BJ (cell line): ENCODE data around the gene BTBD6. TPM values are rescaled to one million over a fixed set of nuclear protein-coding genes. Genes with fewer than 3 reads are reported as not detected.

Experiments
- CTCF ChIA-PET: fragments of 350-600 bp; formaldehyde crosslinking; extraction: SDS; loops from one replicate; lab custom pipeline; 2021; ENCODE audit warnings: antibody characterized with exemption, inconsistent platforms; lab: Yijun Ruan, JAX
- POLR2A ChIA-PET: fragments of 300-600 bp; sonication (Branson Sonifier 250); formaldehyde crosslinking; extraction: SDS; loops from one replicate; lab custom pipeline; 2021; ENCODE audit warnings: antibody characterized with exemption; lab: Charles Lee
- DNase-seq: peaks from one replicate; pipeline ENCODE4 v3.0.0-alpha.2; 2011; ENCODE audit warnings: low read depth
- H3K27me3 ChIP-seq: 2 replicates; pipeline ENCODE4 v1.6.0; 2011; ENCODE audit warnings: low read length; ENCODE audit not compliant: control insufficient read depth, insufficient read depth
- H3K36me3 ChIP-seq: 2 replicates; pipeline ENCODE4 v1.5.1; 2011; ENCODE audit warnings: low read length; ENCODE audit not compliant: control insufficient read depth, insufficient read depth
- H3K4me3 ChIP-seq: 2 replicates; pipeline ENCODE4 v1.5.1; 2011; ENCODE audit warnings: low read depth, mild to moderate bottlenecking, control low read depth, low read length
- polyA plus RNA-seq: library from polyadenylated mRNA; depleted of rRNA; stranded (reverse); fragments of >200 nt; gene quantifications from 2 replicates; pipeline ENCODE4 v1.2.3, GENCODE V29; 2011
- TF ChIP-seq, protein P1 (sequence below): IDR thresholded peaks from 2 replicates; pipeline ENCODE4 v1.5.1; 2011; ENCODE audit warnings: low read depth, mild to moderate bottlenecking, control low read depth, inconsistent platforms, low read length, moderate library complexity; ENCODE audit not compliant: insufficient read depth

Gene BTBD6
- polyA plus RNA-seq, 1 experiment = 41.9 TPM

DNA sequence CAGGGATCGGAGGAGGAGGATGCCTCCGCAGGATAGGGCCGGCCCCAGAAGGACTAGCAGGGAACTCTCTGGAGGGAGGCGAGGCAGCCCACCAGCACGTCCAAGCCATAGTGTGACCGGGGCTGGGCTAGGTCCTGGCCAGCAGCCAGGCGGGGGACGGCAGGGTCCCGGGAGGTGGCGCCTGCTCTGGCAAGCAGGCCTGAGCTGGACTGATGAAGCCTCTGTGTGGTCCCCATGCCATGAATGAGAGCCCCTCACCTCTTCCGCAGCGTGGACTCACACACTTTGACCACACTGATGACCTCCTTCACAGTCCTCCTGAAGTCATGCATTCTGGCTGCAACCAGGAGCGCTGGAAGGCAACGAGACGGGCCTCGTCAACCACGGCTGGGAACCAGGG is 19.8 kb upstream of the BTBD6 start:
- Histone ChIP-seq H3K27me3 (no peaks in the 10 kb centered on the region), H3K36me3 (peaks cover 3% of the 10 kb centered on the region; the same call in 1 of the 2 replicates), H3K4me3 (no peak overlapping the region)
- TF ChIP-seq, protein P1, sequence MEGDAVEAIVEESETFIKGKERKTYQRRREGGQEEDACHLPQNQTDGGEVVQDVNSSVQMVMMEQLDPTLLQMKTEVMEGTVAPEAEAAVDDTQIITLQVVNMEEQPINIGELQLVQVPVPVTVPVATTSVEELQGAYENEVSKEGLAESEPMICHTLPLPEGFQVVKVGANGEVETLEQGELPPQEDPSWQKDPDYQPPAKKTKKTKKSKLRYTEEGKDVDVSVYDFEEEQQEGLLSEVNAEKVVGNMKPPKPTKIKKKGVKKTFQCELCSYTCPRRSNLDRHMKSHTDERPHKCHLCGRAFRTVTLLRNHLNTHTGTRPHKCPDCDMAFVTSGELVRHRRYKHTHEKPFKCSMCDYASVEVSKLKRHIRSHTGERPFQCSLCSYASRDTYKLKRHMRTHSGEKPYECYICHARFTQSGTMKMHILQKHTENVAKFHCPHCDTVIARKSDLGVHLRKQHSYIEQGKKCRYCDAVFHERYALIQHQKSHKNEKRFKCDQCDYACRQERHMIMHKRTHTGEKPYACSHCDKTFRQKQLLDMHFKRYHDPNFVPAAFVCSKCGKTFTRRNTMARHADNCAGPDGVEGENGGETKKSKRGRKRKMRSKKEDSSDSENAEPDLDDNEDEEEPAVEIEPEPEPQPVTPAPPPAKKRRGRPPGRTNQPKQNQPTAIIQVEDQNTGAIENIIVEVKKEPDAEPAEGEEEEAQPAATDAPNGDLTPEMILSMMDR = no peak
- CTCF ChIA-PET = no interaction called here
- POLR2A ChIA-PET = no interaction called here
- no peak for DNase-seq

DNA sequence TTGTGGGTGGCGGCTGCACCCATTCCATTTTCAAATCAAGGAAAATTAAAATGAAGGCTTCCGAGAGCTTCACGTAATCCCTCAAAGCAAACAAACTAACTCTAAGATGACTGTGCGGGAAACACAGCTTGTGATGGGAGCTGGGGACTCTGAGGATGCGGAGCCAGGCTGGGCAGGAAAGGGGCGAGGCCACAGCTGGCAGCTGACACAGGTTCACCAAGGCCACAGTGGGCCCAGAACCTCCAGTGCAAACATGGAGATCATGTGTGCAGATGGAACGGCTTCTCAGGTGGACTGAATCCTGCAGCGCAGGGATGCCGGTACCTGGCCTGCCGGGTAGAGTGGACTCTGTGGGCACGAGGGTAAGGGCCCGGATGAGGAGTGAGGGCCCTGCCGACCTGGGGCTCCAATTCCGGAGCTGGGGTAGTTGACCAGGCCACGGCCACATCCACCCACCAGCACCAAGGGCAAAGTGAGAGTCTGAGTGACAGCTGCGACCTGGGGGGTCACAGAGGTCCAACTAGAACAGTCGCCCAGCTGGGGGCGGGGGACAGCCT is 19.2 kb upstream of the BTBD6 start:
- ChIA-PET CTCF (no interaction called here), POLR2A (no interaction called here)
- H3K27me3 ChIP-seq = no peaks in the 10 kb centered on the region
- H3K36me3 ChIP-seq = peaks cover 2% of the 10 kb centered on the region; the same call in 1 of the 2 replicates
- no peak overlapping the region for H3K4me3 ChIP-seq
- DNase-seq = no peak
- TF ChIP-seq, protein P1 = no peak

GRCh38 chr14:105240811-105241576 is 7.3 kb upstream of the BTBD6 start:
- Histone ChIP-seq H3K36me3 (peaks cover 9% of the 10 kb centered on the region), H3K27me3 (no peaks in the 10 kb centered on the region), H3K4me3 (no peak overlapping the region)
- ChIA-PET POLR2A (no interaction called here), CTCF (no interaction called here)
- TF ChIP-seq, protein P1 = no peak
- DNase-seq = no peak

- TF ChIP-seq, protein P1 = no peak
Observed at GRCh38 chr14:105241641-105242040, 6.7 kb upstream of the BTBD6 start.

GRCh38 chr14:105244334-105244733 is 4.0 kb upstream of the BTBD6 start:
- Histone ChIP-seq H3K27me3 (no peaks in the 10 kb centered on the region), H3K4me3 (no peak overlapping the region), H3K36me3 (peaks cover 10% of the 10 kb centered on the region)
- no peak for DNase-seq
- TF ChIP-seq, protein P1 = no peak
- CTCF ChIA-PET = interaction anchor here (0.6 kb wide), 1 partner anchor 73 kb away, joined by 3 read pairs; no protein-coding TSS in a partner anchor
- POLR2A ChIA-PET = no interaction called here

More at GRCh38 chr14:105241641-105242040, 6.7 kb upstream of the BTBD6 start:
- Histone ChIP-seq H3K36me3 (peaks cover 9% of the 10 kb centered on the region), H3K27me3 (no peaks in the 10 kb centered on the region), H3K4me3 (no peak overlapping the region)
- DNase-seq = no peak
- ChIA-PET CTCF (no interaction called here), POLR2A (no interaction called here)
